ENCODE data around the gene HLA-B.

The HLA-B gene

GRCh38 chr6:31351401-31352309 is 5.3 kb downstream of the HLA-B start:
- no peak for DNase-seq

GRCh38 chr6:31351033-31351380 is 6.0 kb downstream of the HLA-B start:
- DNase-seq: no peak

- DNase-seq: no peak
Measured at GRCh38 chr6:31350196-31351032, 6.6 kb downstream of the HLA-B start.

- no peak for DNase-seq
Measured at GRCh38 chr6:31349301-31349700, 7.7 kb downstream of the HLA-B start.

- DNase-seq: no peak
Measured at GRCh38 chr6:31345026-31345730, 11.8 kb downstream of the HLA-B start.

GRCh38 chr6:31340228-31340627 is 16.8 kb downstream of the HLA-B start:
- DNase-seq: no peak

- DNase-seq: no peak
Measured at GRCh38 chr6:31339210-31339609, 17.8 kb downstream of the HLA-B start.

GRCh38 chr6:31336896-31337496 is 20.0 kb downstream of the HLA-B start:
- no peak for DNase-seq

- DNase-seq: no peak
Measured at GRCh38 chr6:31332637-31333602, 24.1 kb downstream of the HLA-B start.

- no peak for DNase-seq
Measured at GRCh38 chr6:31328355-31328960, 28.5 kb downstream of the HLA-B start.

- DNase-seq: no peak
Measured at GRCh38 chr6:31321820-31322219, 35.2 kb downstream of the HLA-B start.

GRCh38 chr6:31321005-31321707 is 35.8 kb downstream of the HLA-B start:
- DNase-seq: no peak

GRCh38 chr6:31317036-31317435 is 39.9 kb downstream of the HLA-B start:
- no peak for DNase-seq

GRCh38 chr6:31309641-31310040 is 47.3 kb downstream of the HLA-B start:
- no peak for DNase-seq

- no peak for DNase-seq
Measured at GRCh38 chr6:31308845-31309175, 48.2 kb downstream of the HLA-B start.

GRCh38 chr6:31308050-31308844 is 48.7 kb downstream of the HLA-B start:
- no peak for DNase-seq

- no peak for DNase-seq
Measured at GRCh38 chr6:31307669-31308049, 49.3 kb downstream of the HLA-B start.

- DNase-seq: no peak
Measured at GRCh38 chr6:31305703-31306219, 51.2 kb downstream of the HLA-B start.

GRCh38 chr6:31304683-31305082 is 52.3 kb downstream of the HLA-B start:
- no peak for DNase-seq
